DMS53 treated with DMSO at 0.1 percent for 48 hours (cell line): ENCODE results near the gene MVB12B.

ENCODE experiments used
- DNase-seq: peaks from one replicate; lab custom pipeline; 2025; ENCODE audit not compliant: unreplicated experiment; lab: John Stamatoyannopoulos, UW

MVB12B gene

DNA sequence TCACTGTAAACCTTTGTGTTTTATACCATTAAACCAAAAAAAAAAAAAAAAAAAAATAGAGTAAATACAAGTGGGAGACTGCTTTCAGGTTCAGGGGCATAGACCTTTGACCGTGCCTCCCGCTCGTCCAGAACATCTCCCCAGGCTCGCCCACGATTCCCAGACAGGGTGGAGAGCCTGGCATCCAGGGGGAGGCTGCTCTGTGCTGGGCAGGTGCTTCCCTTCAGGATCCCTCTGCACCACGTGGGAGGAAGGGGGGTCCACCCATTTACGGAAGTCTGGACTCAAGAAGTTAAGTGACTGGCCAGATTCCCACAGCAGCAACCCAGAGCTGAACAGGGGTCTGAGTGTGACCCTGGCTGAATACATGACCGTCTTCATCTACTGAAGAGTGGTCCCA is 161.7 kb downstream of the MVB12B start:
- DNase-seq, result no peak

DNA sequence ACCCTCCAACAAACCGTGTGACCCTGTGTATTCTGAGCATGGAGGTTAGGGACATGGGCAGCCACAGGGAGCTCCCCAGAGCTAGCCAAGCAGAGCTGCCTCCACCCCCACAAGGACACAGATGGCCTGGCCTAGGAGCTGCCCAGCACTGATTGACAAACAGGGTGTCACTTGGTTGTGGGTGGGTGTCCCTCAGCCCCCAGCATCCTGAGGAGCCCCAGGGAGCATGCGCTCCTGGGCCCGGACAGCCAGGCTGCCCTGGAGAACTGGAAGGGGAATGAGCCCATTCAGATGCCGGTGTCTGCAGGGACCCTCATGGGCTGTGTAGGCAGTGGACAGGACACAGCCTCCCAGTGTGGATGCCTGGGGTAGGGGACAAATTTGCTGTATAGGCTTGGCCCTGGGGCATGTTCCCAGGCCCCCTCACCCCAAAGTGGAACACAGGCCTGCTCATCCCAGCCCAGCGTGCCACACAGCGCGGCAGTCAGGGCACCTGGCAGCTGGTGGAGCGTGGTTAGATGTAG is 162.3 kb downstream of the MVB12B start:
- no peak for DNase-seq

DNA sequence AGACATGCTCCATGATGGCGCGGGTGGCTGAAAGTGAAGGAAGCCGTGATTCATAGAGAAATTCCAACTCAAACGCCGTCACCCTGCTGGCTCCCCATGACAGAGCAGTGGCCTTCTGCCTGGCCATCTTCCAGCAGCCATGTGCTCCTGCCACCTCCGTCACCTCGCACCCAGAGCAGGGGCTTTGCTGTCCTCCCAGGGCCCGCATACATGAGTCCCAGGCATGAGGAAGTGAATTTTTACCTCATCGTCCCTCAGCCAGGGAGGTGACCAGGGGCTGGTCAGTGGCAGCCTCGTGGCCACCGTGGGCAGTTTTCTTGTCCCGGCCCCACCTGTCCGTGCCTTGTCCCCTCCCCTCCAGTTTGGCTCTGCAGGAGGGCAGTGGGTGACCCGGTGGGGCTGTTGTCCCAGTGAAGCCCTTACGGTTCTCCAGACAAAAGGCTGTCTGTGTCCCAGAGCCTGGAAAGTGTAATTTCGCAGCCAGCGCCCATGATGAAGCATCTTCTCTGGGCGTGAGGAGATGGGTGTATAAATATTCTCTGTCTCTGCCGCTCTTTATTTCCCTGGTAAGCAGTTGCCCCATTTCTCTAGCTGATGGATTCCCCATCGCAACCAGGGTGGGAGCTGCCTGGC is 163.1 kb downstream of the MVB12B start:
- no peak for DNase-seq

DNA sequence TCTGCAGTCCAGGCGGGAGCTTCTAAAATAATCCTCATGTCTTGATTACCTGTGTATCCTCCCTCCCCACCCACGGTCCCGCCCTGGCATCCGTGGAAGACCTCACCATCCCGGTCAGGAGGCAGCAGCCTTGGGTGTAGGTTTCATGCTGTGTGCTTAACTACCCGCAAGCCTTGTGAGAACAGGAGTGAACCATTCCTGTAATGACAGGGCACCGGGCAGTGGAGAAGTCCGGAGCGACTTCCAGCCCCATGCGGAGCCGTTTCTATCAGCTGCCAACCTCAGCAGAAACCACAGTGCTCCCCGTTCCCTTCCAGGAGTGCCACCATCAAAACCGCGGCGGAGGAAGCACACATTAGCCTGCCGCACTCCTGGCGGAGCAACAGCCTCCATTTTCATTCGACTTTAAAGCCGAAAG is 163.6 kb downstream of the MVB12B start:
- no peak for DNase-seq

DNA sequence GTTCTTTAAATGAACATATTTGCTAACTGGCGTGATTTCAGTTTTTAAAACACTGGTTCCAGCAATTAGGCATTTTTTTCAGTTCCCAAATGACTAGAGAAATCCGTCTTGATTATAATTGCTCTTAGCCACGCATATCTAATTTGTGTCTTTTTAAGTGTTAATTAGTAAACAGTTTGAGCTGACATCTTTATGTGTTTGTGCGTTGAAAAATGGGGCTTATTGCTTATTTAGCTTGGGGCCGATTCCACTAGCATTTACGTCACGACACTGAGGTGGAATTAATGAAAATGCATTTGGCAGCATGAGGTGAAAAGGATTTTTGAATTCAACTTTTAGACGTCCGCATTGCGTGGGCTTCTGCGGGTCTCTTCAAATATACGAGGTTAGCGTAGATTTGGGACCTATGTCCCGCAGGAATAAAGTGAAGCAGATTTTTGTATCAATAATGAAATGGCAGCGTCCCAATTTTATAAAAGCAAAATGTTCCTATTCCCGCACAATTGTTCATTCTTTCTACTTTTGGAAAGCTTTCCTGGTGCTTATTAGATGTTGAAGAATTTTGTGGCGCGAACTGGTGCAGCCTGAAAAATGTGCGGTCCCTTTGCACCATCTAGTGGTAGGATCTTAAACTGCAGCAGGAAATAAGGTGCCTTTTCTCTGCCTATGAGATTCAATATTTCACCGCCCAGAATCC is 164.4 kb downstream of the MVB12B start:
- DNase-seq, result peak; percentile 56

DNA sequence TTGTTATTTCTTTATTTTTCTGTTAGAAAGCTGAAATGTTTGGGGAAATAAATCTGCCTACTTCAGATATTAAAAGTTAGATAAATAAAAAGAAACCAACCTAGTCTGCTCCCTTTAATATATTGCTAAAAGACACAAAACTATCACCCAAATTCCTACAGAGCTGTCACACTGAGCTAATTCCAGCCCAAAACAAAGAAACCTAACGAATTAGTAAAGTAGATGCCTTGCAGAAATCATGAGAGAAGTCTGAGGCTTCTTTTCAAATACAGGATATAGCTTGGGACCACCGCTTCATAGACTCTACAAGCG is 164.9 kb downstream of the MVB12B start:
- no peak for DNase-seq

DNA sequence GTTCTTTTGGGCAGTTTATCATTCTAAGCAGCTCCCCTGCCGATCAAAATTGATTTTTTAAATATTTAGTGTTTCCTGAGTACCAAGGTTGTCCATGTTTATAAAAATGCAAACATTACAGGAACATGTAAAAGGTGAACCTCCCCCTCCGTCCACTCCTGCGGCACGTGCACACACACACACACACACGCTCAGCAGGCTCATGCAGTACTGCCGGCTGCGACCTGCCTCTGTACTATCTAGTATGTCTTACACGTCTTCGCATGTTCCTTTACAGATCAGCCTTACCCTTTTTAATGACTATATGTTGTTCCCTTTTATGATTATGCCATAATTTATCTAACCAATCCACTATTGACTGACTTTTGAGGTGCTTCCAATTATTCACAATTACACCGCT is 165.3 kb downstream of the MVB12B start:
- no peak for DNase-seq

DNA sequence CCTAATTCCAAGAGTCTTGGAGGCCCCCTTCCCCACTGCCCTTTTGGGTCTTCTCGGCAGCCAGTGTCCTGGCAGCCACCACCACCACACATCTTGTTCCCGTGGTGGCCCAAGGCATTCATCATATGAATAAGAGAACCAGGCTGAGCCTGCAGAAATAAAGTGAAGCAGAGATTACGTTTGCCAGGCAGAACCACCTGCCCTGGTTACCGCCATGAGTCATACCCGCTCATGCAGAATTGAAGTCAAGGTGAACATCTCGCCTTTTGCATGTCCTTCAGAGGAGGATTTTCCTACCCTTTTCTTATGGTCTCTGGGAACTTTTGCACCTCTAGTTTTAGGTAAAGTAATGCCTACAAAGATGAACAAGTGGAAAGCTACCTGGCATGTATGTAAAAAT is 167.6 kb downstream of the MVB12B start:
- DNase-seq, result peak; percentile 43

DNA sequence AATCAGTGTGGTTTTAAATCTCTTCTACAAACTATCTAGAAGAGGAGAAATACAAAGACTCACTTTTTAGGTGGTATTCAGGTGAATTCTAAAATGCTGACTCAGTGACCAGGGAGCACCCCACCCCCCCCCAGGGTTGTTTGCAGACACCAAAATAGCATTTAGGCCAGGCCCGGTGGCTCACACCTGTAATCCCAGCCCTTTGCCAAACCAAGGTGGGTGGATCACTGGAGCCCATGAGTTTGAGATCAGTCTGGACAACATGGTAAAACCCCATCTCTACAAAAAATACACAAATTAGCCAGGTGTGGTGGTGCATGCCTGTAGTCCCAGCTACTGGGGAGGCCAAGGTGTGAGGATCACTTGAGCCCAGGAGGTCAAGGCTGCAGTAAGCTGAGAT is 168.1 kb downstream of the MVB12B start:
- no peak for DNase-seq

DNA sequence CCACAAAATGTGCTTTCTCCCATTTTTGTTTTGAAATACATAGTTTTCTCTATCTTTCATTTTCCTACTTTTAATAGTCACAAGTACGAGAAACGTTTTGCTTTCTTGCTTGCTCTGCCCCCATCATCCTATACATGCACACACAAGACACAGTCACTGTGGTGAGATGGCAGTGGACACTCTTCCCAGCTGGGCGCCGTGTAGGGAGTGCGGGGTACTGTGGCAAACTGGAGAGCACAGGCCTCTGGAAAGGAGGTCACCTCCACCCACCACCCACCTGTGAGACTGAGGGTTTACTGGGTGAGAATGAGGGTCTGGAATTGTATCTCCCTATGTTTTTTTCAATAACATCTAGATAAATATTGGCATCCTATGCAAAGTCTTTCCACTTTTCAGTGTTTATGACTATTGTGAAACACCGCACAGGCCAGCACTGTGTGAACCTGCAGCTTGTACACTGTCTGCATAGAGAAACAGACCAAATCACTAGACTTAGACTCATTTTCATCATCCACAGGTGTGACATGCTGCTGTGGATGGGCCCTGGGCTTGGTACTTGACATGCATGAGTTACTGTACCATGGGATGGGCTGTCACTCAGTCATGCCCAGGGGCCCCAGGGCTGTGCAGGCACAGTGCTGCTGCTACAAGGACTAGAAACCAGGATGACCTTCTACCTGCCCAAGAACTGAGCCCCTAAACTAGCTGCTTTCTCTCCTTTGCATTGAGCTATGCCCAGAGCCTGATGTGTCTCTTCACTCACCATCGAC is 169.0 kb downstream of the MVB12B start:
- DNase-seq, result no peak

DNA sequence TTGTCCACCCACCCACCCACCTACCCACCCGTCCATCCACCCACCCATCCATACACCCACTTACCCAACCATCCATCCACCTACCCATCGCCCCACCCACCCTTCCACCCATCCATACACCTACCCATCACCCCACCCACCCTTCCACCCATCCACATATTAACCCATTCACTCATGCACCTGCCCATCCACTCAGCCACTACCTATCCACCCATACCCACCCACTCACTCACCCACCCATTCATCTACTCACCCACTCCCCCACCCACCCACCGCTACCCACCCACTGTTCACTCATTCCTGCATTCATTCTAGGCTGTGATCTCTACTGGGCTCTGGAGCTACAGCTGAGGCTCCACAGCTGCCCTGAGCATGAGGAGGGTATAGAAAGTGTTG is 169.6 kb downstream of the MVB12B start:
- DNase-seq, result no peak

DNA sequence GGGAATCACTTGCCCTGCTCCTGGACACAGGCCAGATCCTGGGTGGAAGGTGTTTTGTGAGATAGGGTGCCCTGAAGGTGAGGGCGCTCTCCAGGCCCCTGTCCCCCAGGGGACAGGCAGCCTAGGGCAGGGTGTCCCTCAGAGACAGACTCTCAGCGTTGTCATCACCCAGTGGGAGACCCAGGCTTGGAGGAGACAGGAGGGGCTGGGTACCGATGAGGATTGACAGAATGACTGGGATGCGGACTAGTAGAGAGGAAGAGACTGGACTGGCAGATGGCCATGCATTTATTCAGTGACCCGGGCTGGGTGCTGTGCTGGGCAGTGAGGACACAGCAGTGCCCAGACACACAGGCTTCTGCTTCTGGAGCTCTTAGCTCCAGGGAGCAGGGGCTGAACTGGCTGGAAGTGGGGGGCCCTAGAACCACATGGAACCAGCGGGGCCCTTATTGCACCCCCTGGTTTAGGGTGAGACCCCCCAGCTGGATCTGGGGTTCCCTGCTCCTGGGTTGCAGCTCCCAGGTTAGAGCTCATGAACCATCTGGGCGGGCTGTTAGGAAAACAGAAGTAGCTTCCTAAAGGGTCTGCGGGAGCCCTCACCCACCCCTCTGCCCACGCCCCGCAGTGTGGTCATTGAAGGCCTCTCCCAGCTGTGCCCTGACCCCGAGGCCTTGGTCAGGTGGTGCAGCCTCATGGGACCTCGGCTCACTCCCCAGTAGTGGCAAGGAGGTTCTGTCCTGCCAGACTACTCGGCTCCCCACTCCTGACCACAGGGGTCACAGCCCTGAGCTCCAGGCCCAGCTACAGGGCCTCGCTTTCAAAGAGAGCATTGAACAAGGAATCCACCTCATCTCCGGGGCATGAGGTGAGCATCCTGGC is 170.4 kb downstream of the MVB12B start:
- no peak for DNase-seq

DNA sequence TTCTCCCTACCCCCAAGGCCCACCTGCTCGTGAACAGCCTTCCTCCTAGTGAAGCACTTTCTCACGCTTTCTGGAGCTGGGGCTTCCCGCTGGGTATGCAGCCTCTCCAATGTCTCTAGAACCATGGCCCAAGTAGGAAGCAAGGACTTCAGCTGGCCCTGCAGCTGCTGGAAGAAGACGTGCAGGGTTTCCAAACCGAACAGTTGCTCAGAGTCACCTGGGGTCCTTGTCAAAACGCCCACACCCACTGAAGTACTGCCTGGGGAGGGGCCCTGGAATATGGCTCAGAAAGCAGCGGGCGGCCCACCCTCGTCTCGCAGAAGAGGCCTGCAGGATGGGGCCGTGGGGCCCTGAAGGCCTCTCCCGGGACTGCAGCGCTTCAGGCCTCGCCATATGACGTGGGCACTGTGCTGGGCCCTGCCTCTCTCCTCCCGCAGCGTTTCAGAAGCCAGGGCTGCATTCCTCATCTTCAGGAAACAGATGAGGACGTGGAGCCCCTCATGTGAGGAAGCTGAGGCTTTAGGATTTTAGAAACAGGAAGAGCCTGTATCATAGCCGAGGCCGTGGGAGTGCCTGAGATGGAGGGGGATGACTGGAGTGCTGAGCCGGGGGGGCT is 171.1 kb downstream of the MVB12B start:
- no peak for DNase-seq

DNA sequence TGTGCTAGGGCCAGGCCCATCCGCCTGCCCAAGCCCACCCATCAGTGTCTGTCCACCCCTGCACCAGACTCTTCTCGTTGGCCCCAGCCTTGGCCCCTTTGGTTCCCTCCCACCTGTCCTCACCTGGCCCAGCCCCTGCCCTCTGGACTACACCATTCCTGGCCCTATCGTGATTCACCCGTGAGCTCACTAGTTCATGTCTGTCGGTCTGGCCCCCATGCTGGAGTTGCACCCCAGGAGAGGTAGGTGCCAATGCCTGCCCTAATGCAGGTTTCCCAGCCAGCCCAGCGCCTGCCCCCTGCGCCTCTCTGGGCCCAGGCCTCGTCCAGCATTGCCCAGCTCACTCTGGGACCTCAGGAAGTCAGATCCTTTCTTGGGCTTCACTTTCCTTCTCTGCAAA is 171.7 kb downstream of the MVB12B start:
- DNase-seq, result no peak

DNA sequence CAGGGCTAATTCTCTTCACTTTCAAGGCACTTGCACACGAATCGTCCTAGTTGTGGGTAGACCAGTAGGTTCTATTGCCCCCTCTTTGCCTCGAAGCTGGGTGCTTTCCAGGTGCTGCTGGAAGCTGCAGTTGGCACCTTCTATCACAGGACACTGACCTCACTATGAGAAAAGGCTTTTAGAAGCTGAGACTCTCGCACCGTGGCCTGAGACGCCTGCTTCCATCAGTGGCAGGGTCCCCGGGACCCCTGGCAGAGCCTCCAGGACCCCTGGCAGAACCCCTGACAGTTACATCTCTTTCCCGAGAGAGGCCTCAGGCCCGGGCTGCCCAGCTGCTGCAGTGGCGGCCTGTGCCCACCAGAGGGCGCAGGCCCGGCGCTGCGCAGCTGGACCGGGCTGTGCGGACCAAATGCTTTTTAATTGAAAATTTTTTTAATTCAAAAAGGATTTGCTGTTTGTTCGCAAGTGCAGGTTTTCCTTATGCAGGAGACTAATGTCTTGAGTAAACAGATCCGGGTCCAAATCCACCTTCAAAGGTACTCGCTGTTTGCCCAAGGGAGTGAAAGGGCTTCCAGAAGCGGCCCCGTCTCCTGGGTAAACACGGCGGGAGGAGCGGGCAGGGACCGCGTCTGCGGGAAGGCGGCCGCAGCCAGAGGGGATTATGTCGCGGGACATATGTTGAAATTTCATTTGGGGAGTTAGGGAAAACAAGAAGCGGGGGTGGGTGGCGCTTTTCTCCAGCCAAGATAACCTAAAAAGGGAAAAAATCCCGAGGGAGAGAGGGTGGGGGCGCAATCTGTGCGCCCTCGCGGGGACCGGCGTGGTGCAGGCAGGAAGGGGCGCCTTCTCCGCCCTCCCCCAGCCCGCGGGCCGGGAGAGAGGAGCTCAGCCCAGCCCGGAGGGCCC is 172.6 kb downstream of the MVB12B start:
- peak; percentile 17 for DNase-seq

DNA sequence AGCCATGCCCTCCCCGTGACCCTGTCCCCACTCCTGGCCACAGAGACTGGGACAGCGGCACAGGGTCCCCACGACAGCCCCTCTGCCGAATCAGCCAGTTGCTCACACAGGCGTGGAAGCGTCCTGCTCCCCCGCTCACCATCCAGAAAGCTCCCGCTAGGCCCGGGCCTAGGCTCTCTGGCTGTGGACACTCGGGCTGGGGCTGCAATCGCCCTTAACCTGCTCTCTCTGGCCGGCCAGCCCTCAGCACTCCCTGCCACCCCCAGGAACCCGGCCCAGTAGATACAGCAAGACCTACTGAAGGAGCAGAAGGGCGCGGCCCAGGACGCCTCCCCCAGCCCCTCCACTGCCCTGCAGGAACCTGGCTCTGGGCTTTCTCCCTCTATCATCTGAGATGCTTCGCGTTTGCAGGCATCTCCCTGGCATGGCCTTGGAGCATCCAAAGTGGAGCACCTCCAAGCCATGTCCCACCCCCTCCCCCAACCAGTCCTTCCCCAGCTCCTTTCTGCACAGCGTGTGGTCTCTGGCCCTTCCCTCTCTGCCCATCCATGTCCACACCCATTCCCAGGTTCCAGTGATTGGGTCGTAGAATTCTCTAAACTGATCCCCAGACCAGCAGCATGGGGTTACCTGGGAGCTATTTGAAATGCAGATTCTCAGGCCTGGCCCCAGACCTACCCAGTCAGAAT is 173.4 kb downstream of the MVB12B start:
- DNase-seq, result no peak

DNA sequence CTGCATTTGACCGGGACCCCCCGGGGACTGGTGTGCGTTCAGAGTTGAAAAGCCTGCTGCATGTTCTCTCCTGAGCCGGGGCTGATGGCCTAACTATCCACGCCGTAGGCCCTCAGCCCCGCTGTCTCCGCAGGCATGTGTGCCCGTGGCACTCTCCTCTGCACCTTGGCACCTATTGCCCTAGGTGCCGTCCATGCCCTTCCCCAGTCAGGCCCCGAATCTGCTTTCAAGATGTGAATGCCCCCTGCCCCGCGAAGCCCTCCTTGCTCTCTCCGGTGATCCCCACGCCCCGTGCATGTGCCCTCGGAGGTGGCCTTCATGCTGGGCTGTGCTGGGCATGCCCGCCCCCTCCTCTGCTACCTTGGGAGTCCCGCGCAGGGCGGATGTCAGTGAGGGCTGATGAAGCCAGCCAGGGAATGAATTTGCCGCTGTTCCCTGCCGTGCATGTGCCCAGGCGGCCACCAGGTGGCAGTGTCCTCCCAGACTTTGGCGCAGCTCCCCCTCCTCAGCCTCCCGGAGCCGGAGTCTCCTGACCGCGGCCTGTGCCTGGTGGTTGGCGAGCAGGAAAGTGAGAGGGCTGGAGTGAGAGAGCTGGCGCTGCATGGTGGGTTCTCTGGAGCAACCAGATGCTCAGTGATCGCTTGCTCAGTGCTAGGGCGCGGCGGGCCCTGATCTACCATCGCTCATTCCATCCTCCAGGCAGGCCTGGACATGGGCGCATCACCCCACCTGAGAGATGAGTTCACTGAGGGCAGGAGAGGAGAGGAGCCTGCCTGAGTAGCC is 174.2 kb downstream of the MVB12B start:
- peak; percentile 44 for DNase-seq
